ENCODE results near the gene DNHD1. TPM values are rescaled to one million over a fixed set of nuclear protein-coding genes. Genes with fewer than 3 reads are reported as not detected.

Gene DNHD1
- total and polyA plus RNA-seq, 8 donors = 1.9 to 11.2 (median 3.5) TPM

GRCh38 chr11:6602096-6602940, 105.2 kb downstream of the DNHD1 start:
- H3K4me3 ChIP-seq = peak overlapping the region; percentile 60 to 93 (median 81)
- H3K4me1 ChIP-seq = peaks cover 17 to 41% (median 21%) of the 10 kb centered on the region in 3 donors
- WGBS, 2 donors = 47% methylated on average over 7 of the region's 7 CpGs
- DNase-seq (no peak), FAIRE-seq (no peak), ATAC-seq (no peak)
- no peak overlapping the region for H3K27ac ChIP-seq
- peaks cover 0 to 17% (median 10%) of the 10 kb centered on the region in 3 donors for H3K36me3 ChIP-seq
- no peak for TF ChIP-seq CTCF (IDR thresholded peaks at IDR 0.05)
- no peaks in the 10 kb centered on the region for H3K27me3 ChIP-seq
- intact Hi-C loops (cut with DNase I) = no loop called here
- no peaks in the 10 kb centered on the region for H3K9me3 ChIP-seq

DNA sequence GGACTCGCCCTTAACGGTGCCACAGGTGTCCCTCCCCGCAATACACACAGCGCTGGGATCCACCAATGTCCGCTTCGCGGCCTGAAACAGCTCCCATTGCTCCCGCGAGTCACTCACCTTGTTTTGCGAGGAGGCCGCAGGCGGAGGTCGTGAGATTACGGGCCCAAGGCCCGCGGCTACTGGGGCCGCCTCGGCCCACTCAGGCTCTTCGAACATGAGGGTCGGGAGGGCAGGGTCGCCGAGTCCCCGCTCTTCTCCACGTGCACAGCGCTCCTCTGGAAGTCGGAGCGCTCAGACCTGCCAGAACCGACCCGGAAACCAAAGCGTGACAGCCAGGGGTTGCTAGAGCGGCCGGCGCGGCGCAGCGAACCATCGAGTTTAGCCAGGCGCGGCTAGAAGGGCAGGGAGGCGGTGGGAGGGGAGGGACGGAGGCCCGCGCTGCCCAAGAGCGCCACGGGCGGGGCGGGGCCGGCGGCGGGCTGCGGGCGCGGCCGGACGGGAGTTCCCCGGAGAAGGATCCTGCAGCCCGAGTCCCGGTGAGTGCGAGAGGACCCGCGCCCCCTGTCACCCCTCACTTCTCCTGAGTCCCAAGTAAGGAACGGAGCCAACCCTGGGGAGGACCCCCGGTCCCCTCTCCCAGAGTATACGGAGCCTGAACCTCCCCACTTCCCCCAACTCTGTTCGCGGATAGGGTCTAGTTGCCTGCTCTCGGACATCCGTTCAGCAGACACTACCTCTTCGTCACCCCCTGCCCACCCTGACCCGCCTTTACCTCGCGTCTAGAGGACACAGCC, 106.4 kb downstream of the DNHD1 start, which contains the start of the genes ILK and RRP8:
TSS of gene ILK (plus strand) at position 488 of the 794 bp plus-strand sequence. CDS start 498 bp downstream, outside the sequence.
TSS of gene RRP8 (minus strand) at position 330 of the 794 bp plus-strand sequence. CDS start at position 216, 114 bp downstream.
- 0% methylated on average over 60 to 72 of the region's 72 CpGs for WGBS, 2 donors
- peak; percentile 90 to 94 (median 92) for ATAC-seq

DNA sequence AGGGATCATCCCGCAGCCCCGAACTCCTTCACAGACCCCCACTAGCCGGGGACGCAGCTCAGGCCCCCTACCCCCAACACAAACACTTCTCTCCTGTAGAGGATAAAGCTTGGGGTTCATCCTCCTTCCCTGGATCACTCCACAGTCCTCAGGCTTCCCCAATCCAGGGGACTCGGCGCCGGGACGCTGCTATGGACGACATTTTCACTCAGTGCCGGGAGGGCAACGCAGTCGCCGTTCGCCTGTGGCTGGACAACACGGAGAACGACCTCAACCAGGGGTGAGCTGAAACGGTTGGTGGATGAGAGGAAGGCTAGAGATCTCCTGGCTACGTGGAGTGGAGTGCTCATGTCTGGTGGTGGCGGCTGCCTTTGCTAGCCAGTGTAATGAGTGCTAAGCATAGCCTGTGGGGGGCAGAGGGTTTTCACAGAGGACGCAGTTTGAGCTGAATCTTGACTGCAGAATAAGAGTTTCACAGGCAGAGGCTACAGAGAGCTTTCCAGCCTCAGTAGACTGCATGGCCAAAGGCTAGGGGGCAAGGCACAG, 107.1 kb downstream of the DNHD1 start:
- intact Hi-C loops (cut with DNase I) = no loop called here
- WGBS, 2 donors = 0% methylated on average over 20 of the region's 20 CpGs
- H3K4me1 ChIP-seq = peaks cover 17 to 44% (median 23%) of the 10 kb centered on the region in 3 donors
- TF ChIP-seq CTCF (IDR thresholded peaks at IDR 0.05) = no peak
- no peak for FAIRE-seq
- H3K27me3 ChIP-seq = no peaks in the 10 kb centered on the region
- no peaks in the 10 kb centered on the region for H3K9me3 ChIP-seq
- peak; percentile 32 to 63 (median 60) for ATAC-seq
- peak overlapping the region; percentile 77 to 93 (median 83) for H3K27ac ChIP-seq
- DNase-seq = peak in 5 of 6 donors; percentile 33 to 71 (median 50)
- peak overlapping the region; percentile 63 to 93 (median 81) for H3K4me3 ChIP-seq
- peaks cover under 1 to 25% (median 22%) of the 10 kb centered on the region in 3 donors for H3K36me3 ChIP-seq

More for the DNA sequence above, 106.4 kb downstream of the DNHD1 start, which contains the start of the genes ILK and RRP8:
- H3K4me1 ChIP-seq = peaks cover 17 to 48% (median 23%) of the 10 kb centered on the region in 3 donors
- peak within 1 kb of the TSS; percentile 63 to 93 (median 81) for H3K4me3 ChIP-seq
- no peak for FAIRE-seq
- no peaks in the 10 kb centered on the region for H3K9me3 ChIP-seq
- intact Hi-C loops (cut with DNase I) = no loop called here
- H3K27me3 ChIP-seq = no peaks in the 10 kb centered on the region
- peaks cover 0 to 21% (median 17%) of the 10 kb centered on the region in 3 donors for H3K36me3 ChIP-seq
- peak; percentile 90 to 95 (median 91) for DNase-seq
- peak within 1 kb of the TSS; percentile 77 to 93 (median 83) for H3K27ac ChIP-seq
- TF ChIP-seq CTCF (IDR thresholded peaks at IDR 0.05) = no peak

DNA sequence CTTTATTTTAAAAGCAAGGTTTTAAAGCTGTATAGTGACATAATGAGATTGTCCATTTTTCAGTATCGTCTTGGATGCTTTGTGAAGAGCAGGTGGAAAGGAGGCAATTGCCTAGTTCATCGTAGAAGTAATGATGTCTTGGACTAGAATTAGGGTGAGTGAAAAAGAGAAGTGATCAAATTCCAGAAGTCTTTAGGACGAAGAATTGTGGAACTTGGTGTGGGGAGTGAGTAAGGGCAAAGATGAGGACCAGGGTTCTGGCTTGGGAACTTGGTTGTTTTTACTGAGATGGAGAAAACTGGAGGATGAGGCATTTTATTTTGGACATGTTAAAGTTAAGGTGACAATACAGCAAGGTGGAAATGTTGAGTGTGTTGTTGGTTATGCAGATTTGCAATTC, 107.7 kb downstream of the DNHD1 start:
- Histone ChIP-seq H3K9me3 (no peaks in the 10 kb centered on the region), H3K27ac (peak overlapping the region; percentile 77 to 93 (median 83)), H3K4me1 (peaks cover 17 to 43% (median 23%) of the 10 kb centered on the region in 3 donors), H3K27me3 (no peaks in the 10 kb centered on the region), H3K36me3 (peaks cover 7 to 27% (median 22%) of the 10 kb centered on the region in 3 donors), H3K4me3 (peak overlapping the region; percentile 63 to 93 (median 81))
- no peak for DNase-seq
- WGBS, 2 donors = 8 to 9% methylated on average over 3 of the region's 3 CpGs
- TF ChIP-seq CTCF (IDR thresholded peaks at IDR 0.05) = no peak
- intact Hi-C loops (cut with DNase I) = no loop called here
- FAIRE-seq = no peak
- ATAC-seq = no peak
